HG02763 (cell line): Measurements from ENCODE around the gene JAM3.
"Not testable (repeated sequence)": the region's sequence is repeated elsewhere in the genome, so short reads cannot be mapped to it uniquely, and the experiment has no call there.

Experiments used
- ATAC-seq: cut with Tn5 transposase; IDR thresholded peaks from one replicate; pipeline ENCODE4 v1.9.1; 2021; ENCODE audit warnings: mild to moderate bottlenecking, moderate library complexity; ENCODE audit not compliant: unreplicated experiment

The JAM3 gene

DNA sequence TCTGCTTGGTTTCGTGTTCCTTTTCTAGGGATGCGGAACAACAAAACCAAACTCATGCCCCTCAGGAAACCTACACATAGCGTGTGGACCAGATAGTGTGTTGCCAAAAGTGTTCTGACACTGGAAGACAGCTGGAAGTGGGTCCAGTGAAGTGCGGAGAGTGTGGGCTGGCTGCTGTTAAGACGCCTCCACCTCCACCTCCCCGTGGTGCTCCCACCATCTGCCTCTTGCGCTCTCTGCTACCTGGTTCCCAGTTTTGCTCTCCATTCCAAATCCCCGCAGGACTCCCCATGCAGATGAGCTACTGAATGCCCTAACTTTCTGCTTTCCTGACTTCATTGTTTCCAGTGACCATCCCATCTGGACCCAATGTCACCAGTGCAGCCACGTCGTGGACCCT, 103.1 kb downstream of the JAM3 start:
- ATAC-seq, result no peak

GRCh38 chr11:134173296-134173695, 104.4 kb downstream of the JAM3 start:
- ATAC-seq, result no peak

- ATAC-seq, result no peak
Observed at GRCh38 chr11:134176284-134176683, 107.4 kb downstream of the JAM3 start.

- no peak for ATAC-seq
Observed at GRCh38 chr11:134178032-134178674, 109.3 kb downstream of the JAM3 start.

DNA sequence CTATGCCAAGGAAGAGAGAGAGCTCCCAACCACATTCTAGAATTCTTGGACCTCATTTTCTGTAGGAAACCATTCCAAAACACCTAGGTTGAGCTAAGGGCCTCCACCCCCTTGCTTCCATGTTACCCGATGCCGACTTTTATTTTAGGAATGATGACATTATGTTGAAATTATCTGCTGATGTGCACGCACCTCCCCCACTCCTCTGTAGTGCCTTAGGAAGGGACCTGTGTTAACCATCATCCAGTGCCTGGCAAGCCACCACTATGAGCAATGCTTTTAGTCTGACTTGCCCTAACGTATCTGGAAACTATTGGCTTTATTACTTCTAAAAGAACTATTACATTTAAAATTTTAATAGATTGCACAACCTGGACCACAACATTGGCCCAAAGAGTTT, 112.8 kb downstream of the JAM3 start:
- ATAC-seq, result no peak

GRCh38 chr11:134188092-134188491, 119.2 kb downstream of the JAM3 start:
- not testable (repeated sequence) for ATAC-seq

GRCh38 chr11:134196756-134197155, 127.9 kb downstream of the JAM3 start:
- ATAC-seq, result no peak

DNA sequence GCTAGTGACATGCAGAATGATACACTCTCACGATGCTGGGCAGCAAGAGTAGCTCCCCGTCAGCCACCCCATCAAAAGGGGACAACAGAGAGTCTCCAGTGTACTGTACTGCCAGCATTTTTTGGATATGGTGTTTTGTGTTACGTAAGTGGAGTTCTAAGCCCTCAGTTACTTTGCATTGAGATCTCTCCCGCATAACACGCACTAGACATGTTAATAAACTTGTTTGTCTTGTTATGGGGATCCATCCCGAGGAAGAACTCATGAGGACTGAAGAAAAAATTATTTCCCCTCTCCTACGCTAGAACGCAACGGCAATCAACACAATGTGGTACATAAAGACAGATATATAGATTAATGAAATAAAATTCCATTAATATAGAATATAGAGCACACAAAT, 130.7 kb downstream of the JAM3 start:
- ATAC-seq, result no peak

DNA sequence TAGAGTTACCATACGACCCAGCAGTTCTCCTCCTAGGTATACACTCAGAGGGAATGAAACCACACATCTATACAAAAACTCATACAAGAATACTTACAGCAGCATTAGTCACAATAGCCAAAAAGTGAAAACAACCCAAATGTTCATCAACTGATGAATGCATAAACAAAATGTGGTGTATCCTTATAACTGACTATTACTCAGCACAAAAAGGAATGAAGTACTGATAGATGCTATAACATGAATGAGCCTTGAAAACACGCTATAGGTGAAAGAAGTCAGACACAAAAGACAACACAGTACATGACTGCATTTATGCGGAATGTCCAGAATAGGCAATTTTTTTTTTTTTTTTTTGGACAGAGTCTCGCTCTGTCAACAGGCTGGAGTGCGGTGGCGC, 131.8 kb downstream of the JAM3 start:
- ATAC-seq, result no peak
